Fibroblast of peridontal ligament (primary cell): ENCODE data around the gene BICDL2.

Experiments used
- DNase-seq: peaks from one replicate; pipeline ENCODE4 v3.0.0-alpha.2; 2010; ENCODE audit errors: extremely low read depth

BICDL2 gene

GRCh38 chr16:3025032-3026002 lies 11.4 kb downstream of the BICDL2 start:
- no peak for DNase-seq

- DNase-seq = peak; percentile 96
These were observed 12.9 kb downstream of the BICDL2 start, which contains the start of the genes HCFC1R1 and THOC6 for GRCh38 chr16:3023669-3024478. Gene HCFC1R1 (minus strand): TSS chr16:3023942. CDS start chr16:3023941, 1 bp downstream. Gene THOC6 (plus strand): TSS chr16:3024035. CDS start chr16:3024327, 292 bp downstream.

GRCh38 chr16:3023415-3023668 lies 13.4 kb downstream of the BICDL2 start:
- peak; percentile 65 for DNase-seq

GRCh38 chr16:3022684-3023414 lies 13.9 kb downstream of the BICDL2 start:
- peak; percentile 46 for DNase-seq

GRCh38 chr16:3022208-3022683 lies 14.5 kb downstream of the BICDL2 start:
- peak; percentile 93 for DNase-seq

GRCh38 chr16:3021449-3022207 lies 15.1 kb downstream of the BICDL2 start:
- peak; percentile 88 for DNase-seq

GRCh38 chr16:3020604-3021448 lies 15.9 kb downstream of the BICDL2 start:
- peak; percentile 75 for DNase-seq

- DNase-seq = peak; percentile 39
These were observed 16.5 kb downstream of the BICDL2 start, which contains the start of gene TNFRSF12A for GRCh38 chr16:3020247-3020603. Gene TNFRSF12A (plus strand): TSS chr16:3020368. CDS start chr16:3020398, 30 bp downstream.

GRCh38 chr16:3019594-3020246 lies 17.0 kb downstream of the BICDL2 start:
- no peak for DNase-seq

GRCh38 chr16:3017794-3018506 lies 18.8 kb downstream of the BICDL2 start, which contains the start of gene CLDN6:
Gene CLDN6 (minus strand): TSS chr16:3018183. CDS start chr16:3016021, 2,162 bp downstream.
- no peak for DNase-seq

GRCh38 chr16:3017344-3017743 lies 19.4 kb downstream of the BICDL2 start:
- DNase-seq = no peak

- DNase-seq = no peak
These were observed 20.8 kb downstream of the BICDL2 start for GRCh38 chr16:3015865-3016521.

- DNase-seq = no peak
These were observed 21.8 kb downstream of the BICDL2 start for GRCh38 chr16:3014971-3015370.

- DNase-seq = no peak
These were observed 22.6 kb downstream of the BICDL2 start for GRCh38 chr16:3013998-3014690.

- no peak for DNase-seq
These were observed 23.2 kb downstream of the BICDL2 start for GRCh38 chr16:3013491-3013951.

- no peak for DNase-seq
These were observed 23.8 kb downstream of the BICDL2 start, which contains the start of gene CLDN9 for GRCh38 chr16:3012828-3013420. Gene CLDN9 (plus strand): TSS chr16:3012923. CDS start chr16:3013363, 440 bp downstream.

GRCh38 chr16:3012246-3012645 lies 24.5 kb downstream of the BICDL2 start:
- no peak for DNase-seq
